SK-N-SH treated with all-trans-retinoic acid at 6 μM for 48 hours (cell line): Measurements from ENCODE around the gene FHIT.

ENCODE experiments used
- ARNTL ChIP-seq: fragments of 450-650 bp; formaldehyde crosslinking; IDR thresholded peaks from 2 replicates; pipeline ENCODE4 v1.5.0; 2020; ENCODE audit warnings: low read depth, mild to moderate bottlenecking, moderate library complexity, borderline replicate concordance
- ISL1 ChIP-seq: fragments of 250-450 bp; sonication (Bioruptor Pico); IDR thresholded peaks from 2 replicates; pipeline ENCODE4 v2.1.2; 2022; ENCODE audit warnings: mild to moderate bottlenecking, moderate library complexity
- ZFP3 ChIP-seq: fragments of 250-450 bp; sonication (Bioruptor Pico); IDR thresholded peaks from 2 replicates; pipeline ENCODE4 v1.5.0; 2020; ENCODE audit warnings: mild to moderate bottlenecking, moderate library complexity
- ZFP30 ChIP-seq: fragments of 450-650 bp; formaldehyde crosslinking; IDR thresholded peaks from 2 replicates; pipeline ENCODE4 v1.5.0; 2022; ENCODE audit warnings: mild to moderate bottlenecking, moderate library complexity
- ZNF70 ChIP-seq: fragments of 450-650 bp; formaldehyde crosslinking; IDR thresholded peaks from 2 replicates; pipeline ENCODE4 v1.5.0; 2020; ENCODE audit warnings: mild to moderate bottlenecking, moderate library complexity
- ZNF8 ChIP-seq: fragments of 450-650 bp; formaldehyde crosslinking; IDR thresholded peaks from 2 replicates; pipeline ENCODE4 v1.5.0; 2020; ENCODE audit warnings: mild to moderate bottlenecking, moderate library complexity

DNA sequence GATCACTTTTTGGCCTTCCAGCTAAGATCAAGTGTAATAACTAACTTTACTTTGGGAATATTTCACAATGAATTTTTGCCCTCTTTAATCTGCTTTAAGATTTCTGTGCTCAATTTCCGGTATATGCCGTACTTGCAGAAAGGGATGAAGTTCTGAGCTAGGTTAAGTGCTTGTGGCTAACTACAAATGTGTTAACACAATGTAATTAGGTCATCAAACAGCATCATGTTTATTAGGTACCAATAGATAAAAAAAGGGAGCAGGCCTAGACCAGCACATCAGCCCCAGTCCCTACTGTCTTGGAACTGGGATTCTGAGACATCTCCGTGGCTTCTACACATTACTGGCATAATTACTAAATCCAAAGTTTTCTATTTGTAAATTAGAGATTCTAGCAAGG, 1268.7 kb downstream of the FHIT start:
- TF ChIP-seq ZFP30 (CRISPR knock-in tag): no peak
- no peak for TF ChIP-seq ZFP3 (CRISPR knock-in tag)
- TF ChIP-seq ZNF70 (CRISPR knock-in tag): no peak
- no peak for TF ChIP-seq ISL1
- no peak for TF ChIP-seq ZNF8
- TF ChIP-seq ARNTL (CRISPR knock-in tag): no peak
